Karpas-422 (cell line): ENCODE results near the gene AKAP4. TPM values are rescaled to one million over a fixed set of nuclear protein-coding genes. Genes with fewer than 3 reads are reported as not detected.
A peak's percentile ranks its signal among the peaks of the same experiment; 100 is the strongest.

Experiments
- DNase-seq: peaks from one replicate; pipeline ENCODE4 v3.0.0-alpha.2; 2015
- H2AFZ ChIP-seq: fragments of 200-600 bp; sonication (generic); 2 replicates; pipeline ENCODE4 v1.6.1; 2014; ENCODE audit warnings: antibody characterized with exemption, low read length, mixed read lengths
- H3K27ac ChIP-seq: fragments of 200-600 bp; sonication (generic); 2 replicates; pipeline ENCODE4 v1.5.1; 2014; ENCODE audit warnings: mild to moderate bottlenecking, low read length, moderate library complexity
- H3K27me3 ChIP-seq: fragments of 200-600 bp; sonication (generic); 2 replicates; pipeline ENCODE4 v1.6.1; 2014; ENCODE audit warnings: low read length, mixed read lengths
- H3K36me3 ChIP-seq: fragments of 200-600 bp; sonication (generic); 2 replicates; pipeline ENCODE4 v1.6.1; 2014; ENCODE audit warnings: low read length, mixed read lengths; ENCODE audit not compliant: insufficient read depth
- H3K4me1 ChIP-seq: fragments of 200-600 bp; sonication (generic); 2 replicates; pipeline ENCODE4 v1.6.1; 2014; ENCODE audit warnings: mild to moderate bottlenecking, low read length, mixed read lengths
- H3K4me2 ChIP-seq: fragments of 200-600 bp; sonication (generic); 2 replicates; pipeline ENCODE4 v1.6.1; 2014; ENCODE audit warnings: low read length, low read depth, mild to moderate bottlenecking; ENCODE audit not compliant: poor library complexity, severe bottlenecking
- H3K4me3 ChIP-seq: fragments of 200-600 bp; sonication (generic); 2 replicates; pipeline ENCODE4 v1.5.1; 2014; ENCODE audit warnings: mild to moderate bottlenecking, antibody characterized with exemption, low read length, mixed read lengths
- H3K79me2 ChIP-seq: fragments of 200-600 bp; sonication (generic); 2 replicates; pipeline ENCODE4 v1.6.1; 2014; ENCODE audit warnings: mild to moderate bottlenecking, low read length, mixed read lengths
- H3K9ac ChIP-seq: fragments of 200-600 bp; sonication (generic); 2 replicates; pipeline ENCODE4 v1.6.0; 2014; ENCODE audit warnings: low read length
- H3K9me2 ChIP-seq: fragments of 200-600 bp; sonication (generic), shearing (Covaris generic); replicated peaks from 2 replicates; pipeline ENCODE4 v1.6.0; 2014; ENCODE audit warnings: mild to moderate bottlenecking, low read length, moderate library complexity; ENCODE audit not compliant: insufficient read depth
- H3K9me3 ChIP-seq: fragments of 300-700, 200-600 bp; sonication (generic); 2 replicates; pipeline ENCODE4 v1.6.1; 2014; ENCODE audit warnings: low read length, mixed read lengths
- H4K20me1 ChIP-seq: fragments of 200-600 bp; sonication (generic); 2 replicates; pipeline ENCODE4 v1.6.1; 2014; ENCODE audit warnings: mild to moderate bottlenecking, antibody characterized with exemption, low read length, low read depth; ENCODE audit not compliant: insufficient read depth
- total RNA-seq: library from RNA; depleted of rRNA; stranded (reverse); fragments of >200 nt; shearing (Covaris generic); gene quantifications from 2 replicates; pipeline ENCODE4 v1.2.3, GENCODE V29; 2014; ENCODE audit warnings: low replicate concordance; rRNA removed

AKAP4 gene
- not detected in 2 replicates for total RNA-seq

- Histone ChIP-seq H3K4me3 (no peak within 1 kb of the TSS), H2AFZ (no peak within 1 kb of the TSS), H3K27me3 (no peaks in the 10 kb centered on the region), H3K27ac (no peak within 1 kb of the TSS), H4K20me1 (no peaks in the 10 kb centered on the region), H3K9ac (no peak within 1 kb of the TSS), H3K9me3 (no peaks in the 10 kb centered on the region), H3K4me1 (peaks cover 6% of the 10 kb centered on the region), H3K4me2 (no peak within 1 kb of the TSS), H3K36me3 (no peaks in the 10 kb centered on the region), H3K79me2 (no peaks in the 10 kb centered on the region), H3K9me2 (no peaks in the 10 kb centered on the region)
- no peak for DNase-seq
These were observed at the start of gene AKAP4 for GRCh38 chrX:50200907-50201306. AKAP4 (minus strand) TSS chrX:50201007; CDS start chrX:50200889, 118 bp downstream.

GRCh38 chrX:50211510-50211909, 10.7 kb upstream of the AKAP4 start:
- Histone ChIP-seq H3K9me3 (no peaks in the 10 kb centered on the region), H3K4me2 (no peak overlapping the region), H3K4me1 (no peaks in the 10 kb centered on the region), H3K4me3 (no peak overlapping the region), H3K9me2 (no peaks in the 10 kb centered on the region), H3K9ac (no peak overlapping the region), H3K36me3 (no peaks in the 10 kb centered on the region), H2AFZ (no peak overlapping the region), H4K20me1 (no peaks in the 10 kb centered on the region), H3K79me2 (no peaks in the 10 kb centered on the region), H3K27me3 (no peaks in the 10 kb centered on the region), H3K27ac (no peak overlapping the region)
- peak; percentile 73 for DNase-seq

- DNase-seq = no peak
- H4K20me1 ChIP-seq = no peaks in the 10 kb centered on the region
- H3K9ac ChIP-seq = no peak overlapping the region
These were observed 5.9 kb upstream of the AKAP4 start for GRCh38 chrX:50206753-50207152.

GRCh38 chrX:50204364-50204899, 3.6 kb upstream of the AKAP4 start, which contains the start of gene CCNB3:
CCNB3 (plus strand) TSS chrX:50204765; CDS start chrX:50285164, 80,399 bp downstream.
- peaks cover 6% of the 10 kb centered on the region for H3K4me1 ChIP-seq
- no peaks in the 10 kb centered on the region for H3K9me2 ChIP-seq
- peak within 1 kb of the TSS; percentile 12; the same call in 1 of the 2 replicates for H3K9ac ChIP-seq
- H4K20me1 ChIP-seq = no peaks in the 10 kb centered on the region
- H3K27ac ChIP-seq = no peak within 1 kb of the TSS
- no peaks in the 10 kb centered on the region for H3K79me2 ChIP-seq
- H3K4me2 ChIP-seq = peak within 1 kb of the TSS; percentile 57
- H3K27me3 ChIP-seq = no peaks in the 10 kb centered on the region
- H3K9me3 ChIP-seq = no peaks in the 10 kb centered on the region
- peak within 1 kb of the TSS; percentile 67; the same call in 1 of the 2 replicates for H2AFZ ChIP-seq
- peak; percentile 87 for DNase-seq
- peak within 1 kb of the TSS; percentile 25; the same call in 1 of the 2 replicates for H3K4me3 ChIP-seq
- H3K36me3 ChIP-seq = no peaks in the 10 kb centered on the region

More at GRCh38 chrX:50206753-50207152, 5.9 kb upstream of the AKAP4 start:
- Histone ChIP-seq H3K4me3 (no peak overlapping the region), H3K4me2 (no peak overlapping the region), H3K27me3 (no peaks in the 10 kb centered on the region), H3K4me1 (peaks cover 6% of the 10 kb centered on the region), H3K36me3 (no peaks in the 10 kb centered on the region), H3K79me2 (no peaks in the 10 kb centered on the region), H3K9me3 (no peaks in the 10 kb centered on the region), H2AFZ (no peak overlapping the region), H3K27ac (no peak overlapping the region), H3K9me2 (no peaks in the 10 kb centered on the region)

GRCh38 chrX:50202539-50202938, 1.7 kb upstream of the AKAP4 start:
- Histone ChIP-seq H3K4me2 (no peak overlapping the region), H3K27ac (no peak overlapping the region), H3K4me3 (no peak overlapping the region), H4K20me1 (no peaks in the 10 kb centered on the region), H2AFZ (no peak overlapping the region), H3K36me3 (no peaks in the 10 kb centered on the region), H3K79me2 (no peaks in the 10 kb centered on the region), H3K27me3 (no peaks in the 10 kb centered on the region), H3K4me1 (peaks cover 6% of the 10 kb centered on the region), H3K9me3 (no peaks in the 10 kb centered on the region), H3K9ac (no peak overlapping the region), H3K9me2 (no peaks in the 10 kb centered on the region)
- no peak for DNase-seq

GRCh38 chrX:50198348-50198747, 2.5 kb downstream of the AKAP4 start:
- H3K9ac ChIP-seq = no peak overlapping the region
- no peak overlapping the region for H3K4me2 ChIP-seq
- no peak overlapping the region for H3K4me3 ChIP-seq
- no peaks in the 10 kb centered on the region for H4K20me1 ChIP-seq
- H3K9me2 ChIP-seq = no peaks in the 10 kb centered on the region
- H3K79me2 ChIP-seq = no peaks in the 10 kb centered on the region
- no peak for DNase-seq
- H3K27ac ChIP-seq = no peak overlapping the region
- no peak overlapping the region for H2AFZ ChIP-seq
- no peaks in the 10 kb centered on the region for H3K36me3 ChIP-seq
- no peaks in the 10 kb centered on the region for H3K9me3 ChIP-seq
- no peaks in the 10 kb centered on the region for H3K27me3 ChIP-seq
- no peaks in the 10 kb centered on the region for H3K4me1 ChIP-seq

GRCh38 chrX:50188859-50189600, 11.8 kb downstream of the AKAP4 start:
- H3K27me3 ChIP-seq = no peaks in the 10 kb centered on the region
- no peak for DNase-seq
- no peak overlapping the region for H3K27ac ChIP-seq
- no peaks in the 10 kb centered on the region for H3K9me3 ChIP-seq
- H3K79me2 ChIP-seq = no peaks in the 10 kb centered on the region
- no peaks in the 10 kb centered on the region for H4K20me1 ChIP-seq
- no peaks in the 10 kb centered on the region for H3K4me1 ChIP-seq
- no peak overlapping the region for H2AFZ ChIP-seq
- no peak overlapping the region for H3K9ac ChIP-seq
- no peak overlapping the region for H3K4me2 ChIP-seq
- no peak overlapping the region for H3K4me3 ChIP-seq
- no peaks in the 10 kb centered on the region for H3K36me3 ChIP-seq
- H3K9me2 ChIP-seq = no peaks in the 10 kb centered on the region

GRCh38 chrX:50183891-50184290, 16.9 kb downstream of the AKAP4 start:
- Histone ChIP-seq H3K4me3 (no peak overlapping the region), H3K79me2 (no peaks in the 10 kb centered on the region), H3K36me3 (no peaks in the 10 kb centered on the region), H3K9me2 (no peaks in the 10 kb centered on the region), H3K27ac (no peak overlapping the region), H3K27me3 (no peaks in the 10 kb centered on the region), H3K4me2 (no peak overlapping the region), H3K9ac (no peak overlapping the region), H3K4me1 (no peaks in the 10 kb centered on the region), H4K20me1 (no peaks in the 10 kb centered on the region), H3K9me3 (no peaks in the 10 kb centered on the region), H2AFZ (no peak overlapping the region)
- no peak for DNase-seq
